ENCODE data around the gene HCN3. TPM values are rescaled to one million over a fixed set of nuclear protein-coding genes. Genes with fewer than 3 reads are reported as not detected.
A peak's percentile ranks its signal among the peaks of the same experiment; 100 is the strongest.

The HCN3 gene
- total and polyA plus RNA-seq, 2 of the 13 experiments (the other 11 are each of a cell fraction or from before 2014, with no cell fraction given), result 2.4 to 10.2 TPM

GRCh38 chr1:155273343-155274245 lies 3.7 kb upstream of the HCN3 start, which contains the start of gene CLK2 (continued):
- TF ChIP-seq ZNF460 (CRISPR knock-in tag; IDR thresholded peaks at IDR 0.05; ENCODE audit: borderline replicate concordance), result no peak
- TF ChIP-seq ISX (CRISPR knock-in tag; conservative IDR thresholded peaks at IDR 0.05), result no peak
- TF ChIP-seq ZNF761 (CRISPR knock-in tag; conservative IDR thresholded peaks at IDR 0.05), result no peak
- no peak for TF ChIP-seq MBD4 (IDR thresholded peaks at IDR 0.05; ENCODE audit: borderline replicate concordance, low read length)
- peak; percentile 46; the same call in 1 of the 2 replicates for TF ChIP-seq PPARG (CRISPR knock-in tag; conservative IDR thresholded peaks at IDR 0.05)
- no peak for TF ChIP-seq ZFP41 (CRISPR knock-in tag; IDR thresholded peaks at IDR 0.05; ENCODE audit: borderline replicate concordance)
- TF ChIP-seq THAP7 (CRISPR knock-in tag; IDR thresholded peaks at IDR 0.05), result no peak
- TF ChIP-seq, protein P1, sequence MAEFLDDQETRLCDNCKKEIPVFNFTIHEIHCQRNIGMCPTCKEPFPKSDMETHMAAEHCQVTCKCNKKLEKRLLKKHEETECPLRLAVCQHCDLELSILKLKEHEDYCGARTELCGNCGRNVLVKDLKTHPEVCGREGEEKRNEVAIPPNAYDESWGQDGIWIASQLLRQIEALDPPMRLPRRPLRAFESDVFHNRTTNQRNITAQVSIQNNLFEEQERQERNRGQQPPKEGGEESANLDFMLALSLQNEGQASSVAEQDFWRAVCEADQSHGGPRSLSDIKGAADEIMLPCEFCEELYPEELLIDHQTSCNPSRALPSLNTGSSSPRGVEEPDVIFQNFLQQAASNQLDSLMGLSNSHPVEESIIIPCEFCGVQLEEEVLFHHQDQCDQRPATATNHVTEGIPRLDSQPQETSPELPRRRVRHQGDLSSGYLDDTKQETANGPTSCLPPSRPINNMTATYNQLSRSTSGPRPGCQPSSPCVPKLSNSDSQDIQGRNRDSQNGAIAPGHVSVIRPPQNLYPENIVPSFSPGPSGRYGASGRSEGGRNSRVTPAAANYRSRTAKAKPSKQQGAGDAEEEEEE (CRISPR knock-in tag; IDR thresholded peaks at IDR 0.05; ENCODE audit: borderline replicate concordance), result no peak
- TF ChIP-seq SETDB1 (CRISPR knock-in tag; IDR thresholded peaks at IDR 0.05; ENCODE audit: borderline replicate concordance), result no peak
- TF ChIP-seq ZNF12 (CRISPR knock-in tag; IDR thresholded peaks at IDR 0.05), result no peak
- TF ChIP-seq ZNF563 (CRISPR knock-in tag; IDR thresholded peaks at IDR 0.05), result 0 out of 2 replicates have a peak, but pooled peaks have one; percentile 64
- peak; percentile 99 for TF ChIP-seq MXI1 (IDR thresholded peaks at IDR 0.05; ENCODE audit: borderline replicate concordance, low read depth, low read length)
- TF ChIP-seq ZNF703 (CRISPR knock-in tag; IDR thresholded peaks at IDR 0.05; ENCODE audit: borderline replicate concordance), result no peak
- no peak for TF ChIP-seq ZNF557 (CRISPR knock-in tag; IDR thresholded peaks at IDR 0.05)
- TF ChIP-seq NR2F1 (CRISPR knock-in tag; IDR thresholded peaks at IDR 0.05), result no peak
- TF ChIP-seq ZNF382 (CRISPR knock-in tag; IDR thresholded peaks at IDR 0.05; ENCODE audit: borderline replicate concordance), result no peak
- TF ChIP-seq ZNF263 (CRISPR knock-in tag; IDR thresholded peaks at IDR 0.05), result no peak
- TF ChIP-seq, protein P2, sequence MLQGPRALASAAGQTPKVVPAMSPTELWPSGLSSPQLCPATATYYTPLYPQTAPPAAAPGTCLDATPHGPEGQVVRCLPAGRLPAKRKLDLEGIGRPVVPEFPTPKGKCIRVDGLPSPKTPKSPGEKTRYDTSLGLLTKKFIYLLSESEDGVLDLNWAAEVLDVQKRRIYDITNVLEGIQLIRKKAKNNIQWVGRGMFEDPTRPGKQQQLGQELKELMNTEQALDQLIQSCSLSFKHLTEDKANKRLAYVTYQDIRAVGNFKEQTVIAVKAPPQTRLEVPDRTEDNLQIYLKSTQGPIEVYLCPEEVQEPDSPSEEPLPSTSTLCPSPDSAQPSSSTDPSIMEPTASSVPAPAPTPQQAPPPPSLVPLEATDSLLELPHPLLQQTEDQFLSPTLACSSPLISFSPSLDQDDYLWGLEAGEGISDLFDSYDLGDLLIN (CRISPR knock-in tag; IDR thresholded peaks at IDR 0.05; ENCODE audit: borderline replicate concordance), result no peak
- TF ChIP-seq, protein P3, sequence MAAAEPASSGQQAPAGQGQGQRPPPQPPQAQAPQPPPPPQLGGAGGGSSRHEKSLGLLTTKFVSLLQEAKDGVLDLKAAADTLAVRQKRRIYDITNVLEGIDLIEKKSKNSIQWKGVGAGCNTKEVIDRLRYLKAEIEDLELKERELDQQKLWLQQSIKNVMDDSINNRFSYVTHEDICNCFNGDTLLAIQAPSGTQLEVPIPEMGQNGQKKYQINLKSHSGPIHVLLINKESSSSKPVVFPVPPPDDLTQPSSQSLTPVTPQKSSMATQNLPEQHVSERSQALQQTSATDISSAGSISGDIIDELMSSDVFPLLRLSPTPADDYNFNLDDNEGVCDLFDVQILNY (CRISPR knock-in tag; conservative IDR thresholded peaks at IDR 0.05), result no peak
- TF ChIP-seq ZNF160 (CRISPR knock-in tag; IDR thresholded peaks at IDR 0.05), result no peak
- peak; percentile 64; the same call in 1 of the 2 replicates for TF ChIP-seq RNF2 (conservative IDR thresholded peaks at IDR 0.05; ENCODE audit: low read depth)
- TF ChIP-seq MBNL3 (CRISPR knock-in tag; conservative IDR thresholded peaks at IDR 0.05), result no peak
- peak; percentile 98 for TF ChIP-seq SAP130 (CRISPR knock-in tag; IDR thresholded peaks at IDR 0.05; ENCODE audit: low read depth)
- TF ChIP-seq ZNF350 (CRISPR knock-in tag; IDR thresholded peaks at IDR 0.05; ENCODE audit: borderline replicate concordance, low read depth), result peak; percentile 72
- TF ChIP-seq ZNF33A (CRISPR knock-in tag; IDR thresholded peaks at IDR 0.05; ENCODE audit: borderline replicate concordance), result no peak
- no peak for TF ChIP-seq U2AF2 (IDR thresholded peaks at IDR 0.05; ENCODE audit: low read depth, low read length)
